Left renal cortex interstitium (tissue), 4 donors: ENCODE measurements around the gene RABGAP1. TPM values are rescaled to one million over a fixed set of nuclear protein-coding genes. Genes with fewer than 3 reads are reported as not detected.

Experiments
- DNase-seq, 4 donors: peaks; one replicate each; pipeline ENCODE4 v3.0.0-alpha.2; 2013; ENCODE audit warnings: low read depth in 4 of 4, low spot score in 2 of 4, missing footprints in 1 of 4
- polyA plus RNA-seq, 4 donors: library from polyadenylated mRNA; unstranded; fragments of 120-200 nt; gene quantifications; one replicate each; pipeline ENCODE4 v1.2.1, GENCODE V29; 2013; ENCODE audit not compliant: insufficient read length in 4 of 4

The RABGAP1 gene
- polyA plus RNA-seq, 4 donors: 52.0 to 76.5 (median 61.5) TPM

GRCh38 chr9:123135430-123135829, 194.6 kb downstream of the RABGAP1 start:
- no peak for DNase-seq

- DNase-seq: no peak
Observed at GRCh38 chr9:123138163-123138562, 197.3 kb downstream of the RABGAP1 start.

- no peak for DNase-seq
Observed at GRCh38 chr9:123149067-123149466, 208.2 kb downstream of the RABGAP1 start.

- no peak for DNase-seq
Observed at GRCh38 chr9:123150708-123151503, 210.1 kb downstream of the RABGAP1 start.

Other genes starting within 250 kb of the RABGAP1 start
- not detected for gene OR1L4, start 217.0 kb upstream of the RABGAP1 start, polyA plus RNA-seq
- gene OR1L6, start 198.7 kb upstream of the RABGAP1 start, polyA plus RNA-seq: not detected
- gene OR5C1, start 152.1 kb upstream of the RABGAP1 start, polyA plus RNA-seq: not detected
- not detected for gene OR1K1, start 140.9 kb upstream of the RABGAP1 start, polyA plus RNA-seq
- gene PDCL, start 112.4 kb upstream of the RABGAP1 start, polyA plus RNA-seq: 10 to 100 TPM; 31.8 to 39.2 (median 34.8) TPM
- 10 to 100 TPM; 39.9 to 49.2 (median 43.7) TPM for gene RC3H2, start 35.7 kb upstream of the RABGAP1 start, polyA plus RNA-seq
- 10 to 100 TPM; 11.7 to 15.2 (median 14.7) TPM for gene ZBTB6, start 27.7 kb upstream of the RABGAP1 start, polyA plus RNA-seq
- gene ZBTB26, start 9.5 kb upstream of the RABGAP1 start, polyA plus RNA-seq: 10 to 100 TPM; 18.2 to 21.4 (median 19.5) TPM
- gene GPR21, start 92.6 kb downstream of the RABGAP1 start, polyA plus RNA-seq: under 1 TPM in 2 of 4 donors, not detected in 2; 0.62 to 0.65 TPM